Suprapubic skin (tissue), 4 donors: ENCODE measurements around the gene PHYKPL. TPM values are rescaled to one million over a fixed set of nuclear protein-coding genes. Genes with fewer than 3 reads are reported as not detected.

ENCODE experiments used
- DNase-seq, 2 donors: peaks; one replicate each; pipeline ENCODE4 v3.0.0-alpha.2; 2019; ENCODE audit warnings: low spot score in 2 of 2
- H3K27ac ChIP-seq: fragments of 200-600 bp; sonication (generic); one replicate; pipeline ENCODE4 v1.5.1; 2019
- H3K27me3 ChIP-seq: fragments of 200-600 bp; sonication (generic); one replicate; pipeline ENCODE4 v1.5.1; 2019
- H3K36me3 ChIP-seq: fragments of 200-600 bp; sonication (generic); one replicate; pipeline ENCODE4 v1.5.1; 2019
- H3K4me1 ChIP-seq: fragments of 200-600 bp; sonication (generic); one replicate; pipeline ENCODE4 v1.5.1; 2019
- H3K4me3 ChIP-seq: fragments of 200-600 bp; sonication (generic); one replicate; pipeline ENCODE4 v1.5.1; 2019; ENCODE audit warnings: mild to moderate bottlenecking
- H3K9me3 ChIP-seq: fragments of 200-600 bp; sonication (generic); one replicate; pipeline ENCODE4 v1.5.1; 2019
- CTCF ChIP-seq, 2 donors: fragments of 200-600 bp in 1 of 2; fragments of 450-650 bp in 1 of 2; sonication (generic) in 1 of 2; IDR thresholded peaks; one replicate each; pipeline ENCODE4 v1.5.1; 2016 to 2019; ENCODE audit warnings: antibody characterized with exemption in 2 of 2, mild to moderate bottlenecking in 1 of 2, moderate library complexity in 1 of 2
- EP300 ChIP-seq: sonication (generic); formaldehyde crosslinking; IDR thresholded peaks from one replicate; pipeline ENCODE4 v1.6.1; 2017; ENCODE audit warnings: antibody characterized with exemption
- POLR2A ChIP-seq, 2 donors: fragments of 450-650 bp; IDR thresholded peaks; one replicate each; pipeline ENCODE4 v1.6.1; 2017; ENCODE audit warnings: antibody characterized with exemption in 2 of 2, mild to moderate bottlenecking in 2 of 2, moderate library complexity in 2 of 2
- POLR2AphosphoS5 ChIP-seq, 3 donors: sonication (generic); formaldehyde crosslinking; IDR thresholded peaks; one replicate each; pipeline ENCODE4 v1.6.1; 2017; ENCODE audit warnings: antibody characterized with exemption in 3 of 3
- WGBS: methylation state at CpG from one replicate; pipeline ENCODE4 v1.1.5; 2018; 5-methylcytosine and 5-hydroxymethylcytosine counted together
- total RNA-seq, 4 donors: library from RNA; depleted of rRNA; stranded (reverse); fragments of >200 nt; gene quantifications; one replicate each; pipeline ENCODE4 v1.1.0, GENCODE V29; 2016

Gene PHYKPL
- total RNA-seq, 4 donors from 2014 or later = 27.1 to 50.5 (median 35.7) TPM

- no peaks in the 10 kb centered on the region for H3K9me3 ChIP-seq
- peak in 1 of 2 donors; percentile 87 for DNase-seq
- 71% methylated on average over 3 of the region's 12 CpGs for WGBS
Observed at GRCh38 chr5:178234750-178235587, 2.4 kb upstream of the PHYKPL start.

GRCh38 chr5:178234121-178234749 is 1.6 kb upstream of the PHYKPL start:
- TF ChIP-seq EP300 = no peak
- no peak for TF ChIP-seq POLR2AphosphoS5 (IDR thresholded peaks at IDR 0.05)
- Histone ChIP-seq H3K27me3 (no peaks in the 10 kb centered on the region), H3K36me3 (peaks cover 10% of the 10 kb centered on the region), H3K9me3 (no peaks in the 10 kb centered on the region), H3K4me3 (no peak overlapping the region), H3K4me1 (peaks cover 72% of the 10 kb centered on the region), H3K27ac (no peak overlapping the region)
- WGBS = 88% methylated on average over 5 of the region's 7 CpGs
- no peak for DNase-seq

More at GRCh38 chr5:178234750-178235587, 2.4 kb upstream of the PHYKPL start:
- Histone ChIP-seq H3K36me3 (peaks cover 3% of the 10 kb centered on the region), H3K4me1 (peaks cover 73% of the 10 kb centered on the region), H3K27me3 (no peaks in the 10 kb centered on the region), H3K4me3 (no peak overlapping the region), H3K27ac (no peak overlapping the region)
- TF ChIP-seq POLR2A (IDR thresholded peaks at IDR 0.05) (no peak), CTCF (IDR thresholded peaks at IDR 0.05) (peak in 1 of 2 donors; percentile 51)

- peak overlapping the region; percentile 98 for H3K27ac ChIP-seq
- TF ChIP-seq EP300 (no peak), POLR2AphosphoS5 (IDR thresholded peaks at IDR 0.05) (no peak), POLR2A (IDR thresholded peaks at IDR 0.05) (no peak), CTCF (IDR thresholded peaks at IDR 0.05) (no peak)
- H3K36me3 ChIP-seq = peaks cover 23% of the 10 kb centered on the region
- no peaks in the 10 kb centered on the region for H3K9me3 ChIP-seq
- DNase-seq = no peak
- 82% methylated on average over 8 of the region's 11 CpGs for WGBS
- peaks cover 64% of the 10 kb centered on the region for H3K4me1 ChIP-seq
- peak overlapping the region; percentile 80 for H3K4me3 ChIP-seq
- no peaks in the 10 kb centered on the region for H3K27me3 ChIP-seq
Observed at GRCh38 chr5:178232920-178233429, 373 bp upstream of the PHYKPL start.

- H3K36me3 ChIP-seq = peaks cover 36% of the 10 kb centered on the region
- H3K9me3 ChIP-seq = no peaks in the 10 kb centered on the region
- peaks cover 51% of the 10 kb centered on the region for H3K4me1 ChIP-seq
- 45% methylated on average over 10 of the region's 21 CpGs for WGBS
- no peaks in the 10 kb centered on the region for H3K27me3 ChIP-seq
- peak overlapping the region; percentile 98 for H3K27ac ChIP-seq
- TF ChIP-seq EP300 = no peak
- TF ChIP-seq POLR2AphosphoS5 (IDR thresholded peaks at IDR 0.05) = no peak
- TF ChIP-seq POLR2A (IDR thresholded peaks at IDR 0.05) = no peak
- TF ChIP-seq CTCF (IDR thresholded peaks at IDR 0.05) = no peak
- peak overlapping the region; percentile 80 for H3K4me3 ChIP-seq
- no peak for DNase-seq
Observed at GRCh38 chr5:178231539-178232123, 971 bp downstream of the PHYKPL start.

- 76% methylated on average over 8 of the region's 9 CpGs for WGBS
- no peaks in the 10 kb centered on the region for H3K9me3 ChIP-seq
- H3K4me1 ChIP-seq = peaks cover 44% of the 10 kb centered on the region
- H3K36me3 ChIP-seq = peaks cover 42% of the 10 kb centered on the region
- peak overlapping the region; percentile 80 for H3K4me3 ChIP-seq
- no peaks in the 10 kb centered on the region for H3K27me3 ChIP-seq
- H3K27ac ChIP-seq = no peak overlapping the region
- TF ChIP-seq POLR2A (IDR thresholded peaks at IDR 0.05) = no peak
- TF ChIP-seq CTCF (IDR thresholded peaks at IDR 0.05) = no peak
- no peak for TF ChIP-seq POLR2AphosphoS5 (IDR thresholded peaks at IDR 0.05)
- no peak for TF ChIP-seq EP300
- DNase-seq = no peak
Observed at GRCh38 chr5:178230879-178231538, 1.6 kb downstream of the PHYKPL start.
